Stomach (tissue), 9 donors: ENCODE data around the gene GLI1. TPM values are rescaled to one million over a fixed set of nuclear protein-coding genes. Genes with fewer than 3 reads are reported as not detected.
A peak's percentile ranks its signal among the peaks of the same experiment; 100 is the strongest.

Experiments used
- DNase-seq, 2 donors: peaks; one replicate each; pipeline versions ENCODE4 v3.0.0 to v3.0.0-alpha.2; 2013 to 2019
- H3K27ac ChIP-seq, 5 donors: fragments of 200-600 bp in 4 of 5; sonication (generic) in 4 of 5; one replicate each; pipeline ENCODE4 v1.5.1; 2013 to 2019; ENCODE audit warnings: mild to moderate bottlenecking in 1 of 5, moderate library complexity in 1 of 5
- H3K27me3 ChIP-seq, 3 donors: fragments of 200-600 bp; sonication (generic); one replicate each; pipeline ENCODE4 v1.5.1; 2017 to 2019; ENCODE audit warnings: mixed run types in 1 of 3
- H3K36me3 ChIP-seq, 4 donors: fragments of 200-600 bp; sonication (generic); 1 replicate in 3 of 4; 2 replicates in 1 of 4; pipeline ENCODE4 v1.5.1; 2016 to 2019
- H3K4me1 ChIP-seq, 4 donors: fragments of 200-600 bp; sonication (generic); one replicate each; pipeline ENCODE4 v1.5.1; 2016 to 2019
- H3K4me3 ChIP-seq, 4 donors: fragments of 200-600 bp; sonication (generic) in 3 of 4; one replicate each; pipeline ENCODE4 v1.5.1; 2016 to 2019; ENCODE audit warnings: mild to moderate bottlenecking in 1 of 4
- H3K9me3 ChIP-seq, 4 donors: fragments of 200-600 bp; sonication (generic); one replicate each; pipeline ENCODE4 v1.5.1; 2016 to 2019
- CTCF ChIP-seq, 7 experiments: fragments of 450-650 bp in 4 of 7; fragments of 200-600 bp in 3 of 7; sonication (generic) in 3 of 7; IDR thresholded peaks; one replicate each; pipeline ENCODE4 v1.5.1; 2016 to 2019; ENCODE audit warnings: antibody characterized with exemption in 7 of 7, control low read depth in 2 of 7, mild to moderate bottlenecking in 1 of 7
- EP300 ChIP-seq: sonication (generic); formaldehyde crosslinking; IDR thresholded peaks from one replicate; pipeline ENCODE4 v1.6.1; 2017; ENCODE audit warnings: antibody characterized with exemption
- POLR2A ChIP-seq, 4 donors: fragments of 450-650 bp; IDR thresholded peaks; one replicate each; pipeline ENCODE4 v1.6.1; 2016; ENCODE audit warnings: antibody characterized with exemption in 4 of 4, control low read depth in 2 of 4, mild to moderate bottlenecking in 1 of 4, moderate library complexity in 1 of 4
- POLR2AphosphoS5 ChIP-seq, 3 donors: sonication (generic); formaldehyde crosslinking; IDR thresholded peaks; one replicate each; pipeline ENCODE4 v1.6.1; 2016; ENCODE audit warnings: antibody characterized with exemption in 3 of 3
- WGBS, 5 donors: extraction: QIAGEN DNeasy Blood & Tissue Kit in 3 of 5; methylation state at CpG; one replicate each; pipeline versions ENCODE4 v1.1.5 to v1.1.7; 2013 to 2018; 5-methylcytosine and 5-hydroxymethylcytosine counted together
- intact Hi-C: fragments of 100-400 bp; cut with DNase I; formaldehyde crosslinking; loops from one replicate; pipeline ENCODE4 v1.15.1; 2023; ENCODE audit warnings: low total_unique reads
- polyA plus RNA-seq, 3 donors: library from polyadenylated mRNA; stranded (reverse); fragments of 200-250 nt; gene quantifications; one replicate each; pipeline ENCODE4 v1.2.3, GENCODE V29; 2013
- total RNA-seq, 5 donors: library from RNA; depleted of rRNA; stranded (reverse); fragments of >200 nt; gene quantifications; one replicate each; pipeline versions ENCODE4 v1.1.0 to v1.2.3, GENCODE V29; 2014 to 2016
- donor health status: healthy with polysubstance abuse.
- donor health status: Bipolar disorder and iron deficiency.
- donor health status: healthy.

The GLI1 gene
- total and polyA plus RNA-seq, 8 donors = 0.14 to 4.0 (median 0.73) TPM

- peaks cover 0 to 36% (median 13%) of the 10 kb centered on the region in 3 donors for H3K27me3 ChIP-seq
- intact Hi-C loops = no loop called here
- TF ChIP-seq POLR2AphosphoS5 (IDR thresholded peaks at IDR 0.05) = no peak
- TF ChIP-seq EP300 = no peak
- TF ChIP-seq POLR2A (IDR thresholded peaks at IDR 0.05) = no peak
- peak in 2 of 7 experiments; percentile 1 to 32 for TF ChIP-seq CTCF (IDR thresholded peaks at IDR 0.05)
- no peak for DNase-seq
- no peaks in the 10 kb centered on the region for H3K36me3 ChIP-seq
- H3K9me3 ChIP-seq = no peaks in the 10 kb centered on the region
- peaks cover 30 to 44% (median 40%) of the 10 kb centered on the region in 4 donors for H3K4me1 ChIP-seq
- WGBS, 5 donors = 22 to 31% (median 30%) methylated on average over 5 of the region's 5 CpGs
- H3K4me3 ChIP-seq = peak overlapping the region in 3 of 4 donors; percentile 55 to 69 (median 55)
- peak overlapping the region in 4 of 5 donors; percentile 71 to 81 (median 79) for H3K27ac ChIP-seq
These were observed 3.3 kb downstream of the GLI1 start for GRCh38 chr12:57462912-57463253.

- Histone ChIP-seq H3K36me3 (peaks cover 0 to 9% (median 0%) of the 10 kb centered on the region in 4 donors), H3K9me3 (no peaks in the 10 kb centered on the region), H3K4me1 (peaks cover 30 to 36% (median 35%) of the 10 kb centered on the region in 4 donors), H3K27me3 (peaks cover 0 to 51% (median 13%) of the 10 kb centered on the region in 3 donors), H3K27ac (no peak overlapping the region), H3K4me3 (no peak overlapping the region)
- intact Hi-C loops = no loop called here
- WGBS, 5 donors = 90 to 94% (median 92%) methylated on average over 12 of the region's 12 CpGs
- no peak for TF ChIP-seq POLR2A (IDR thresholded peaks at IDR 0.05)
- TF ChIP-seq EP300 = no peak
- no peak for TF ChIP-seq CTCF (IDR thresholded peaks at IDR 0.05)
- no peak for TF ChIP-seq POLR2AphosphoS5 (IDR thresholded peaks at IDR 0.05)
- DNase-seq = no peak
These were observed 5.0 kb downstream of the GLI1 start for GRCh38 chr12:57464569-57464968.

GRCh38 chr12:57465030-57465746 lies 5.6 kb downstream of the GLI1 start:
- no peak overlapping the region for H3K4me3 ChIP-seq
- intact Hi-C loops = no loop called here
- DNase-seq = no peak
- TF ChIP-seq POLR2AphosphoS5 (IDR thresholded peaks at IDR 0.05) = no peak
- TF ChIP-seq POLR2A (IDR thresholded peaks at IDR 0.05) = no peak
- no peak for TF ChIP-seq EP300
- no peak for TF ChIP-seq CTCF (IDR thresholded peaks at IDR 0.05)
- no peak overlapping the region for H3K27ac ChIP-seq
- peaks cover 26 to 31% (median 29%) of the 10 kb centered on the region in 4 donors for H3K4me1 ChIP-seq
- peaks cover 0 to 14% (median 1%) of the 10 kb centered on the region in 4 donors for H3K36me3 ChIP-seq
- no peaks in the 10 kb centered on the region for H3K9me3 ChIP-seq
- WGBS, 5 donors = 82 to 89% (median 83%) methylated on average over 6 of the region's 6 CpGs
- H3K27me3 ChIP-seq = peaks cover 0 to 51% (median 13%) of the 10 kb centered on the region in 3 donors

- no peak for DNase-seq
- TF ChIP-seq POLR2A (IDR thresholded peaks at IDR 0.05) (no peak), CTCF (IDR thresholded peaks at IDR 0.05) (no peak), POLR2AphosphoS5 (IDR thresholded peaks at IDR 0.05) (no peak), EP300 (no peak)
- WGBS, 5 donors = 72 to 80% (median 76%) methylated on average over 13 to 14 of the region's 14 CpGs
- H3K27ac ChIP-seq = no peak overlapping the region
- H3K36me3 ChIP-seq = peaks cover 0 to 18% (median 5%) of the 10 kb centered on the region in 4 donors
- no peak overlapping the region for H3K4me3 ChIP-seq
- H3K27me3 ChIP-seq = peaks cover 0 to 51% (median 11%) of the 10 kb centered on the region in 3 donors
- intact Hi-C loops = no loop called here
- H3K9me3 ChIP-seq = no peaks in the 10 kb centered on the region
- peaks cover 18 to 24% (median 21%) of the 10 kb centered on the region in 4 donors for H3K4me1 ChIP-seq
These were observed 6.3 kb downstream of the GLI1 start for GRCh38 chr12:57465747-57466505.
